Ishikawa (cell line): Measurements from ENCODE around the gene C1orf210.

Experiments used
- CEBPB ChIP-seq: IDR thresholded peaks from 2 replicates; pipeline ENCODE4 v1.6.1; 2012
- CREB1 ChIP-seq: IDR thresholded peaks from 2 replicates; pipeline ENCODE4 v1.6.1; 2012; ENCODE audit warnings: low read depth
- EGR1 ChIP-seq: IDR thresholded peaks from 2 replicates; pipeline ENCODE4 v1.6.1; 2012
- EP300 ChIP-seq: IDR thresholded peaks from 2 replicates; pipeline ENCODE4 v1.6.1; 2012; ENCODE audit warnings: borderline replicate concordance
- FOXM1 ChIP-seq: IDR thresholded peaks from 2 replicates; pipeline ENCODE4 v1.6.1; 2012; ENCODE audit warnings: low read depth, borderline replicate concordance
- NFIC ChIP-seq: IDR thresholded peaks from 2 replicates; pipeline ENCODE4 v1.6.1; 2012
- RAD21 ChIP-seq: IDR thresholded peaks from 2 replicates; pipeline ENCODE4 v1.6.1; 2012; ENCODE audit warnings: low read depth
- TAF1 ChIP-seq: IDR thresholded peaks from 2 replicates; pipeline ENCODE4 v1.6.1; 2012; ENCODE audit warnings: low read depth, mild to moderate bottlenecking
- TCF12 ChIP-seq: IDR thresholded peaks from 2 replicates; pipeline ENCODE4 v1.6.1; 2012; ENCODE audit warnings: low read depth
- TEAD4 ChIP-seq: IDR thresholded peaks from 2 replicates; pipeline ENCODE4 v1.6.1; 2012
- USF1 ChIP-seq: IDR thresholded peaks from 2 replicates; pipeline ENCODE4 v1.6.1; 2012
- YY1 ChIP-seq: IDR thresholded peaks from 2 replicates; pipeline ENCODE4 v1.6.1; 2012; ENCODE audit warnings: low read depth
- ZBTB7A ChIP-seq: IDR thresholded peaks from 2 replicates; pipeline ENCODE4 v1.6.1; 2012; ENCODE audit warnings: low read depth
- TF ChIP-seq, protein P1 (sequence below): IDR thresholded peaks from 2 replicates; pipeline ENCODE4 v1.6.1; 2012
- TF ChIP-seq, protein P2 (sequence below): IDR thresholded peaks from 2 replicates; pipeline ENCODE4 v1.6.1; 2012; ENCODE audit warnings: low read depth, mild to moderate bottlenecking

Gene C1orf210

DNA sequence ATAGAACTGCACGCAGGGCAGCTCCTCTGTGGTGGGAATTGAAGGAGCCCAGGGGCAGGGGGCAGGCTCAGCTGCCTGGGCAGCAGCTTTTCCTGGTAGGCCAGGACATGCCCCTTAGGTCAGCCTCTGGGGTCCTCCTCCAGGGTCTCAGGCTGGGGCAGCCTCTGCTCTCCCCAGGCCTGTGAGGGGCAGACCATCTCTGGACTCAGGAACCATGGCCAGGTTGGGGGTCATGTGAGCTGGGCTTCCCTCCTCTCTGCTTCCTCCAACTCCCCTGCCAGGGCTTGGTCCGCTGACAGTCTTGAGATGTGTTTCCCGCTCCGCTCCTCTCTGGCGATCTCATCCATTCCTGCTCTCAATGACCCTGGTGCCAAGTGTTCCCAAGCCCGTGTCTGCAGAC, 5.7 kb downstream of the C1orf210 start:
- TF ChIP-seq YY1 = no peak
- no peak for TF ChIP-seq NFIC

- no peak for TF ChIP-seq ZBTB7A
- TF ChIP-seq YY1 = no peak
- no peak for TF ChIP-seq CEBPB
- TF ChIP-seq, protein P1, sequence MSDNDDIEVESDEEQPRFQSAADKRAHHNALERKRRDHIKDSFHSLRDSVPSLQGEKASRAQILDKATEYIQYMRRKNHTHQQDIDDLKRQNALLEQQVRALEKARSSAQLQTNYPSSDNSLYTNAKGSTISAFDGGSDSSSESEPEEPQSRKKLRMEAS = no peak
- no peak for TF ChIP-seq TEAD4
- TF ChIP-seq FOXM1 = no peak
- no peak for TF ChIP-seq EGR1
- no peak for TF ChIP-seq TCF12
- TF ChIP-seq CREB1 = no peak
- TF ChIP-seq TAF1 = no peak
- TF ChIP-seq EP300 = no peak
- no peak for TF ChIP-seq USF1
- TF ChIP-seq, protein P2, sequence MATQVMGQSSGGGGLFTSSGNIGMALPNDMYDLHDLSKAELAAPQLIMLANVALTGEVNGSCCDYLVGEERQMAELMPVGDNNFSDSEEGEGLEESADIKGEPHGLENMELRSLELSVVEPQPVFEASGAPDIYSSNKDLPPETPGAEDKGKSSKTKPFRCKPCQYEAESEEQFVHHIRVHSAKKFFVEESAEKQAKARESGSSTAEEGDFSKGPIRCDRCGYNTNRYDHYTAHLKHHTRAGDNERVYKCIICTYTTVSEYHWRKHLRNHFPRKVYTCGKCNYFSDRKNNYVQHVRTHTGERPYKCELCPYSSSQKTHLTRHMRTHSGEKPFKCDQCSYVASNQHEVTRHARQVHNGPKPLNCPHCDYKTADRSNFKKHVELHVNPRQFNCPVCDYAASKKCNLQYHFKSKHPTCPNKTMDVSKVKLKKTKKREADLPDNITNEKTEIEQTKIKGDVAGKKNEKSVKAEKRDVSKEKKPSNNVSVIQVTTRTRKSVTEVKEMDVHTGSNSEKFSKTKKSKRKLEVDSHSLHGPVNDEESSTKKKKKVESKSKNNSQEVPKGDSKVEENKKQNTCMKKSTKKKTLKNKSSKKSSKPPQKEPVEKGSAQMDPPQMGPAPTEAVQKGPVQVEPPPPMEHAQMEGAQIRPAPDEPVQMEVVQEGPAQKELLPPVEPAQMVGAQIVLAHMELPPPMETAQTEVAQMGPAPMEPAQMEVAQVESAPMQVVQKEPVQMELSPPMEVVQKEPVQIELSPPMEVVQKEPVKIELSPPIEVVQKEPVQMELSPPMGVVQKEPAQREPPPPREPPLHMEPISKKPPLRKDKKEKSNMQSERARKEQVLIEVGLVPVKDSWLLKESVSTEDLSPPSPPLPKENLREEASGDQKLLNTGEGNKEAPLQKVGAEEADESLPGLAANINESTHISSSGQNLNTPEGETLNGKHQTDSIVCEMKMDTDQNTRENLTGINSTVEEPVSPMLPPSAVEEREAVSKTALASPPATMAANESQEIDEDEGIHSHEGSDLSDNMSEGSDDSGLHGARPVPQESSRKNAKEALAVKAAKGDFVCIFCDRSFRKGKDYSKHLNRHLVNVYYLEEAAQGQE = no peak
- TF ChIP-seq NFIC = no peak
- no peak for TF ChIP-seq RAD21
Measured at GRCh38 chr1:43279161-43279560, 6.2 kb downstream of the C1orf210 start.

DNA sequence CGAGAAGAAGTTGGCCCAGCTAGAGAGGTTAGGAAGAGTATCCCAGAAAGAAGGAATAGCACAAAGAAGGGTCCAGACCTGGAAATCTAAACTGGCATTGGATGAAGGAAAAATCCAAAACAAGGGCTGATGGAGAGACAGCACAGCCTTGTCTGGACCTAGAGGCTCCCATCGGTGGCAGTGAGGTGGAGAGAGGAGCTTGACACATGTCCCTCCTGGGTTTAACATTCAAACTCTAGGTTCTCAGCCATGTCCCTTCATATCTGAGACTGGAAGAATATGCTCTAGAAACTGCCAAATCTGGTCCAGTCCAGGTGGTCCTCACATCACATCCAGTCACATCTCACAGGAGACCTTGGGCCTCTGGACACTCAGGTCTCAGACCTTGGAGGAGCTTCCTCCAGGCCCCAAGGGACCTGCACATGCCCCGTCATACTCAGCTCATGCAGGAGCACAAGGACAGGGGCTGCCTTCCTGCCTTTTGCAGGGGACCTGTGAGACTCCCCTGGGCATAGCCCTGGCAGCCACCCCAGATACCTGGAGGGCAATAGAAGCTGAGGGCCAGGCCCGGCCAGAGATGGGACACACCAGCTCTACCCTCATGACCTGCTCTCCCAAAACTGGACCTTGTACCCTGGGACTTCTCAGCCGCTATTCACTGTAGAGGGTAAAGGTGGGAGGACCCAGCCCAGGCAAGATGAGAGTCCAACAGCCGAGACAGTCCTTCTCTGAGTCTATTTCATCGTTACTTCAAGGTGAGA, 8.1 kb downstream of the C1orf210 start:
- TF ChIP-seq RAD21 = no peak
- no peak for TF ChIP-seq YY1
- no peak for TF ChIP-seq NFIC
- TF ChIP-seq FOXM1 = no peak
- no peak for TF ChIP-seq TAF1
- TF ChIP-seq CEBPB = no peak
- TF ChIP-seq, protein P2 = no peak
- no peak for TF ChIP-seq TEAD4
- TF ChIP-seq, protein P1 = no peak
- TF ChIP-seq TCF12 = no peak
- TF ChIP-seq ZBTB7A = no peak
- TF ChIP-seq EGR1 = no peak
- TF ChIP-seq EP300 = no peak
- TF ChIP-seq CREB1 = no peak

- TF ChIP-seq EP300 = no peak
- TF ChIP-seq NFIC = no peak
- no peak for TF ChIP-seq CEBPB
- no peak for TF ChIP-seq USF1
- TF ChIP-seq RAD21 = no peak
- TF ChIP-seq FOXM1 = no peak
- TF ChIP-seq TEAD4 = no peak
- no peak for TF ChIP-seq CREB1
- TF ChIP-seq EGR1 = no peak
- TF ChIP-seq, protein P1 = no peak
- TF ChIP-seq ZBTB7A = no peak
- TF ChIP-seq, protein P2 = no peak
Measured at GRCh38 chr1:43276673-43277072, 8.7 kb downstream of the C1orf210 start.
